ENCODE measurements around the gene CYP21A2. TPM values are rescaled to one million over a fixed set of nuclear protein-coding genes. Genes with fewer than 3 reads are reported as not detected.
"Not testable (repeated sequence)": the region's sequence is repeated elsewhere in the genome, so short reads cannot be mapped to it uniquely, and the experiment has no call there.

CYP21A2 gene
- total RNA-seq, 1 donor from 2014 or later, result 0.68 TPM

GRCh38 chr6:32047539-32047854 lies 9.3 kb downstream of the CYP21A2 start:
- Mint-ChIP-seq H3K9me3 (no peaks in the 10 kb centered on the region), H3K27me3 (peaks cover 4% of the 10 kb centered on the region), H3K4me1 (ENCODE audit: unreplicated experiment) (peaks cover 4% of the 10 kb centered on the region), H3K27ac (no peak overlapping the region), H3K4me3 (no peak overlapping the region), H3K36me3 (no peaks in the 10 kb centered on the region)
- no peak for TF ChIP-seq CTCF (conservative IDR thresholded peaks at IDR 0.05)
- no peak for DNase-seq (ENCODE audit: extremely low spot score, unreplicated experiment)

- peaks cover 4% of the 10 kb centered on the region for H3K4me1 Mint-ChIP-seq (ENCODE audit: unreplicated experiment)
- peak; percentile 86 for TF ChIP-seq CTCF (conservative IDR thresholded peaks at IDR 0.05)
- no peak overlapping the region for H3K4me3 Mint-ChIP-seq
- H3K27me3 Mint-ChIP-seq, result peaks cover 4% of the 10 kb centered on the region
- DNase-seq (ENCODE audit: extremely low spot score, unreplicated experiment), result no peak
- H3K9me3 Mint-ChIP-seq, result no peaks in the 10 kb centered on the region
- H3K27ac Mint-ChIP-seq, result no peak overlapping the region
- no peaks in the 10 kb centered on the region for H3K36me3 Mint-ChIP-seq
Observed at GRCh38 chr6:32047855-32048766, 9.9 kb downstream of the CYP21A2 start.

GRCh38 chr6:32049149-32049548 lies 10.9 kb downstream of the CYP21A2 start:
- H3K9me3 Mint-ChIP-seq; H3K36me3 Mint-ChIP-seq; H3K27me3 Mint-ChIP-seq; H3K4me3 Mint-ChIP-seq; DNase-seq (ENCODE audit: extremely low spot score, unreplicated experiment); H3K27ac Mint-ChIP-seq; H3K4me1 Mint-ChIP-seq (ENCODE audit: unreplicated experiment): not testable (repeated sequence)

- H3K9me3 Mint-ChIP-seq; H3K4me1 Mint-ChIP-seq (ENCODE audit: unreplicated experiment); H3K27me3 Mint-ChIP-seq; H3K4me3 Mint-ChIP-seq; H3K36me3 Mint-ChIP-seq; DNase-seq (ENCODE audit: extremely low spot score, unreplicated experiment); H3K27ac Mint-ChIP-seq: not testable (repeated sequence)
Observed at GRCh38 chr6:32049736-32050135, 11.5 kb downstream of the CYP21A2 start.

GRCh38 chr6:32050562-32050961 lies 12.3 kb downstream of the CYP21A2 start:
- DNase-seq (ENCODE audit: extremely low spot score, unreplicated experiment), result no peak
- Mint-ChIP-seq H3K9me3 (no peaks in the 10 kb centered on the region), H3K36me3 (no peaks in the 10 kb centered on the region), H3K27me3 (peaks cover 4% of the 10 kb centered on the region), H3K27ac (peak overlapping the region; percentile 18), H3K4me1 (ENCODE audit: unreplicated experiment) (peaks cover 4% of the 10 kb centered on the region), H3K4me3 (no peak overlapping the region)
- no peak for TF ChIP-seq CTCF (conservative IDR thresholded peaks at IDR 0.05)

- H3K9me3 Mint-ChIP-seq; H3K4me3 Mint-ChIP-seq; H3K27me3 Mint-ChIP-seq; DNase-seq (ENCODE audit: extremely low spot score, unreplicated experiment); H3K27ac Mint-ChIP-seq; H3K4me1 Mint-ChIP-seq (ENCODE audit: unreplicated experiment); H3K36me3 Mint-ChIP-seq: not testable (repeated sequence)
Observed at GRCh38 chr6:32052626-32053025, 14.4 kb downstream of the CYP21A2 start.

GRCh38 chr6:32053314-32053713 lies 15.1 kb downstream of the CYP21A2 start:
- H3K36me3 Mint-ChIP-seq; H3K27ac Mint-ChIP-seq; H3K9me3 Mint-ChIP-seq; H3K27me3 Mint-ChIP-seq; H3K4me1 Mint-ChIP-seq (ENCODE audit: unreplicated experiment); H3K4me3 Mint-ChIP-seq; DNase-seq (ENCODE audit: extremely low spot score, unreplicated experiment): not testable (repeated sequence)

GRCh38 chr6:32055756-32056155 lies 17.5 kb downstream of the CYP21A2 start:
- not testable (repeated sequence) for H3K36me3 Mint-ChIP-seq; DNase-seq (ENCODE audit: extremely low spot score, unreplicated experiment); H3K4me1 Mint-ChIP-seq (ENCODE audit: unreplicated experiment); H3K27me3 Mint-ChIP-seq; H3K27ac Mint-ChIP-seq; H3K4me3 Mint-ChIP-seq; H3K9me3 Mint-ChIP-seq
